ENCODE data around the gene EML1. TPM values are rescaled to one million over a fixed set of nuclear protein-coding genes. Genes with fewer than 3 reads are reported as not detected.

Gene EML1
- total RNA-seq, 1 donor from 2014 or later, result 34.5 TPM

GRCh38 chr14:99755068-99755405 is 38.2 kb upstream of the EML1 start:
- H3K4me3 ChIP-seq, result no peak overlapping the region
- no peak overlapping the region for H3K27ac ChIP-seq
- no peaks in the 10 kb centered on the region for H3K36me3 ChIP-seq
- intact Hi-C loops (cut with DNase I), result no loop called here
- H3K9me3 ChIP-seq, result no peaks in the 10 kb centered on the region
- no peak for TF ChIP-seq CTCF (IDR thresholded peaks at IDR 0.05)
- H3K4me1 ChIP-seq, result peaks cover 56% of the 10 kb centered on the region
- no peak for ATAC-seq
- no peak for DNase-seq
- H3K27me3 ChIP-seq (ENCODE audit: low read depth), result peaks cover 14% of the 10 kb centered on the region

GRCh38 chr14:99755629-99756603 is 37.3 kb upstream of the EML1 start:
- Histone ChIP-seq H3K9me3 (no peaks in the 10 kb centered on the region), H3K36me3 (no peaks in the 10 kb centered on the region), H3K27ac (no peak overlapping the region), H3K27me3 (ENCODE audit: low read depth) (peaks cover 11% of the 10 kb centered on the region), H3K4me3 (no peak overlapping the region), H3K4me1 (peaks cover 48% of the 10 kb centered on the region)
- no peak for TF ChIP-seq CTCF (IDR thresholded peaks at IDR 0.05)
- intact Hi-C loops (cut with DNase I), result no loop called here
- DNase-seq (peak; percentile 66), ATAC-seq (peak; percentile 54 to 71)

DNA sequence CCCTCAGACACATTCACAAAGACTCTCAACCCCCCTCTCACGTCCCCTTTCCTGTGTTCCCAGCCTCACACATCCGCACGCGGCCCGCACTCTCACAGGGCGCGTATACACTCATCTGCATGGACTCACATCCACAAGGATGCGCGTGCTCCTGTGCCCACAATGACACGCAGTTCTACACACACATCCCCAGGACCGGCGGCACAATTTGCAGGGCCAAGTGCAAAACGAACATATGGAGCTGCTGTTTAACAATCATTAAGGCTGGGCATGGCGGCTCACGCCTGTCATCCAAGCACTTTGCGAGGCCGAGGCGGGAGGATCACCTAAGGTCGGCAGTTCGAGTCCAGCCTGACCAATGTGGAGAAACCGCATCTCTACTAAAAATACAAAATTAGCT is 36.4 kb upstream of the EML1 start:
- Histone ChIP-seq H3K4me3 (no peak overlapping the region), H3K27me3 (ENCODE audit: low read depth) (peaks cover 4% of the 10 kb centered on the region), H3K27ac (no peak overlapping the region), H3K36me3 (no peaks in the 10 kb centered on the region), H3K4me1 (peaks cover 44% of the 10 kb centered on the region), H3K9me3 (no peaks in the 10 kb centered on the region)
- no peak for TF ChIP-seq CTCF (IDR thresholded peaks at IDR 0.05)
- DNase-seq (peak; percentile 33), ATAC-seq (no peak)
- intact Hi-C loops (cut with DNase I), result no loop called here

DNA sequence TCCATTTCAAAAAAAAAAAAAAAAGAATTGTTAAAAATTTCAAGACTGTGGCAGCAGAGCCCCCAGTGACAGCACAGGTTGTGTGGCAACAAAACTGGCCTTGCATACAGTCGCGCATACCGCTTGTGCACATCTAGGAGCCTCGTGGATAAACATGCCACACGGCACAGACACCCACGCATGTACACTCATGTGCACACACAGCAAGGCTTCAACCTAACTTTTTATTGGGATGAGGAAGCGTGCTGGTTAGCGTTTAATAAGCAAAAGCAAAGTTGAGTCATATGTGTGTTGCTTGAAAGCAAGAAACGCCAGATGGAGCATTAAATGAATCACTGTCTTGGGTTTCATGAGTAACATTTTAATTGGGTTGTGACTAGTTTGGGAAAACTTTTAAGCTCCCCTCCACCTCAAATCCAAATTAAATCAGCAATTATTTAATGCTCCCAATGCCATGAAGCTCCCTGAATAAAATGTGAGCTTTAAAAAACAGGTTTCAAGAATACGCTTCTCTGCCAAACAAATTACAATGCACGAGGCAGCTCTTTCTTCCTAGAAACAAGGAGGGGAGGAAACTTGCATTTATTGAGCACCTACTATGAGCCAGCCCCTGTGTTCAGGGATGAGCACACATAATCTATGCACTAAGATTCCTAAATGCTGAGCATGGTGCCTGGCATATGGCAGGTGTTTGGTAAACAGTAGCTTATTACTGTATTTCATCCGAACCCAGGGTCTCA is 35.7 kb upstream of the EML1 start:
- intact Hi-C loops (cut with DNase I), result no loop called here
- Histone ChIP-seq H3K9me3 (no peaks in the 10 kb centered on the region), H3K27ac (no peak overlapping the region), H3K27me3 (ENCODE audit: low read depth) (peaks cover under 1% of the 10 kb centered on the region), H3K36me3 (no peaks in the 10 kb centered on the region), H3K4me1 (peaks cover 37% of the 10 kb centered on the region), H3K4me3 (no peak overlapping the region)
- DNase-seq (no peak), ATAC-seq (no peak)
- no peak for TF ChIP-seq CTCF (IDR thresholded peaks at IDR 0.05)

- DNase-seq (no peak), ATAC-seq (no peak)
- H3K36me3 ChIP-seq, result no peaks in the 10 kb centered on the region
- no peak for TF ChIP-seq CTCF (IDR thresholded peaks at IDR 0.05)
- H3K4me3 ChIP-seq, result no peak overlapping the region
- intact Hi-C loops (cut with DNase I), result no loop called here
- H3K27me3 ChIP-seq (ENCODE audit: low read depth), result no peaks in the 10 kb centered on the region
- no peak overlapping the region for H3K27ac ChIP-seq
- peaks cover 31% of the 10 kb centered on the region for H3K4me1 ChIP-seq
- H3K9me3 ChIP-seq, result no peaks in the 10 kb centered on the region
These were observed 34.9 kb upstream of the EML1 start for GRCh38 chr14:99758121-99758821.
